Activated naive CD4-positive, alpha-beta T cell treated with anti-CD3 and anti-CD28 coated beads, Interleukin-2, amount 10 ng/mL, durations not matched to agents 7 days and 5 days (primary cell): ENCODE measurements around the gene LAPTM5.

Experiments used
- CTCF ChIA-PET: fragments of 350-600 bp; sonication (Branson Sonifier 250); formaldehyde crosslinking; loops from one replicate; lab custom pipeline; 2021; ENCODE audit warnings: antibody characterized with exemption; lab: Charles Lee
- DNase-seq: peaks from one replicate; pipeline ENCODE4 v3.0.0-alpha.2; 2020
- H3K27ac Mint-ChIP-seq: one replicate; pipeline ENCODE4 v1.8.0; 2021; ENCODE audit warnings: mild to moderate bottlenecking, moderate library complexity, mixed read lengths
- H3K27me3 Mint-ChIP-seq: one replicate; pipeline ENCODE4 v1.8.0; 2021; ENCODE audit warnings: mild to moderate bottlenecking, mixed read lengths
- H3K36me3 Mint-ChIP-seq: one replicate; pipeline ENCODE4 v1.8.0; 2021; ENCODE audit warnings: mixed read lengths
- H3K4me1 Mint-ChIP-seq: one replicate; pipeline ENCODE4 v1.8.0; 2021; ENCODE audit warnings: mixed read lengths
- H3K4me3 Mint-ChIP-seq: one replicate; pipeline ENCODE4 v1.8.0; 2021; ENCODE audit warnings: mild to moderate bottlenecking, moderate library complexity, mixed read lengths
- H3K9me3 Mint-ChIP-seq: one replicate; pipeline ENCODE4 v1.8.0; 2021; ENCODE audit warnings: mixed read lengths

The LAPTM5 gene

DNA sequence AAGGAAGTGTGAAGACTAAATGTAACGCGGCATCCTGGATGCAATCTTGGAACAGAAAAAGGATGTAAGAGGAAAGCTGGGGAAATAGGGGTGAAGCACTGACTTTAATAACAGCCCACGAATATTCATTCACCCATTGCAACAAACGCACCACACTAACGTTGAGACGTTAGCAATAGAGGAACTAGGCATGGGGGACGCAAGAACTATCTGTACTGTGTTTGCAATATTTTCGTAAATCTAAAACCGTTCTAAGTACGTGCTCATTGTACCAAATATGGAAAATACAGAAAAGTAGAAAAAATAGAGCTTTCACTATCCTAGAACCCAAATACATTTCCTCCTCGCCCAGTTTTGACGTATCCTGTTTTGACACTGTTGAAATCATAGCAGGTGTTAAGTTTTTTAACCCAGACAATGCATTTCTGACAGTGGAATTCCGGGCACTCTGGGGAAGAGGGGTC lies 3.9 kb downstream of the LAPTM5 start:
- Mint-ChIP-seq H3K9me3 (no peaks in the 10 kb centered on the region), H3K27ac (peak overlapping the region; percentile 96), H3K27me3 (no peaks in the 10 kb centered on the region), H3K36me3 (peaks cover 66% of the 10 kb centered on the region), H3K4me3 (peak overlapping the region; percentile 98), H3K4me1 (peaks cover 84% of the 10 kb centered on the region)
- DNase-seq = no peak
- CTCF ChIA-PET = interaction anchor here (3.8 to 6.2 kb wide), 2 partner anchors 9 to 35 kb away, joined by 23 to 32 read pairs; no protein-coding TSS in a partner anchor

DNA sequence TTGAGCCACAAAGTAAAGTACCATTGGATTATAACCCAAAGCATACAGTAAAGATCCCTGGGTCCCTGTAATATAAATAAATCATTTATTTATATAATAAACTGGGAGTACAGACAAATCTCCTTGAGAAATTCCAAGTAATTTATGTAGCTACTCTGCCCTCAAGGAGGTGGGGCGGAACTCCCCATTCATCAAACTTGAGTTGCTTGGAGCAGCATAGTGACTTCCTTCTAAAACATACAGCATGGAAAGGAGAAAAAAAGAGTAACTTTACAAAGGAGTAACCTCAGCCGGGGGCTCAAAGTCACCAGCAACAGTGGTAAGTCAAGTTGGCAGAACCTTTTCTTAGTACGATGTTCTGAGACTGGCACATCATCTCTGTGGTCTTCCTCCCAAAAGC lies 4.5 kb downstream of the LAPTM5 start:
- Mint-ChIP-seq H3K27me3 (no peaks in the 10 kb centered on the region), H3K27ac (peak overlapping the region; percentile 99), H3K4me3 (peak overlapping the region; percentile 98), H3K4me1 (peaks cover 84% of the 10 kb centered on the region), H3K9me3 (no peaks in the 10 kb centered on the region), H3K36me3 (peaks cover 72% of the 10 kb centered on the region)
- no peak for DNase-seq
- CTCF ChIA-PET = interaction anchor here (1.5 to 3.8 kb wide), 2 partner anchors 8 to 27 kb away, joined by 5 to 23 read pairs; no protein-coding TSS in a partner anchor

DNA sequence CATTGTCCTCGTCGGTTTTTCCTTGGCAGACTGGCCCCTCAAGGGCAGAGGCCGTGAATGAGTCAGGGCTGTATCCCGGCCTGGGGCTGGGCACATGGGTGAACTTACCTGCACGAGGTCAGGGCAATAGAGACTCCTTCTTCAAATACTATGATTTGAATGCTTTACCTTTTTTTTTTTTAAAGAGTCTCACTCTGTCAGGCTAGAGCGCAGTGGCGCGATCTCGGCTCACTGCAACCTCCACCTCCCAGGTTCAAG lies 5.0 kb downstream of the LAPTM5 start:
- peaks cover 86% of the 10 kb centered on the region for H3K4me1 Mint-ChIP-seq
- peaks cover 77% of the 10 kb centered on the region for H3K36me3 Mint-ChIP-seq
- no peaks in the 10 kb centered on the region for H3K27me3 Mint-ChIP-seq
- H3K9me3 Mint-ChIP-seq = no peaks in the 10 kb centered on the region
- DNase-seq = no peak
- peak overlapping the region; percentile 99 for H3K27ac Mint-ChIP-seq
- peak overlapping the region; percentile 98 for H3K4me3 Mint-ChIP-seq
- CTCF ChIA-PET = interaction anchor here (0.6 to 5.1 kb wide), 5 partner anchors 8 to 33 kb away, joined by 3 to 31 read pairs (median 4); no protein-coding TSS in a partner anchor

DNA sequence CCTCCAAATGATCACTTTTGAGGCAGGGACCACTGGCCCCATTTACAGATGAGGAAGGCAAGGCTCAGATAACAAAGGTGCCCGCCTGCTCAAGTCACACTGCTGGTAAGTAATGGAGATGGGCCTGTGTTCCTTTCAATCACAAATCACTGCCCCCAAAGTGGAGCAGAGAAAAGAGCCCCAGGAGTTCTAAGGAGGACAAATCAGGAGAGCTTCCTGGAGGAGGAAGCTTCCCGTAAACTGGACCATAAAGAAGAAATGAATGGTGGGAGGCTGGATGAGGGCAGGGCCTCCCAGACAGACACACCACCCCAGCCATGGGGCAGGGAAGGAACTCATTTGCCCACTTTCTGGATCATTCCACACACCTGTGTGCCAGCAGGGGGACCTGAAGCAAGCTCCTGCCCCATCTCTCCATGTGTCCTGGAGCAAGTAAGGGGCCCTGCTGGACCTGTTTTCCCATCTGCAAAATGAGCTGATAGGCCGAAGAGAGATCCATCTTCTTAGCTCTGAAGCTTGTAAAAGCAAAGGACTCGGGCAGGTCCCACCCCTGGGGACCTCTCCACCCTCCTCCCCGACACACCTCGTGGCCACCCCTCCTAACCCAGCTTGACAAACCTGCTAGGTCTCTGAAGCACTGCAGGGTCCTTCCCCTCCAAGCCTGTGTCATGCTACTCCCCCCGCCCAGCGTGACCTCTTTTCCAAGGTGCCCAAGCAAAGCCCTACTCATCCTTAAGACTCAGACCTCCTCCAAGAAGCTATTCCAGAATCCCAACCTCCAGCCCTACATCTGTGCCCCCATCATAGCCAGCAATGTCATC lies 5.5 kb downstream of the LAPTM5 start:
- CTCF ChIA-PET = interaction anchor here (0.6 to 5.1 kb wide), 5 partner anchors 9 to 33 kb away, joined by 3 to 31 read pairs (median 4); no protein-coding TSS in a partner anchor
- H3K27ac Mint-ChIP-seq = peak overlapping the region; percentile 99
- DNase-seq = no peak
- H3K9me3 Mint-ChIP-seq = no peaks in the 10 kb centered on the region
- peaks cover 87% of the 10 kb centered on the region for H3K4me1 Mint-ChIP-seq
- H3K27me3 Mint-ChIP-seq = no peaks in the 10 kb centered on the region
- H3K4me3 Mint-ChIP-seq = peak overlapping the region; percentile 98
- peaks cover 77% of the 10 kb centered on the region for H3K36me3 Mint-ChIP-seq

DNA sequence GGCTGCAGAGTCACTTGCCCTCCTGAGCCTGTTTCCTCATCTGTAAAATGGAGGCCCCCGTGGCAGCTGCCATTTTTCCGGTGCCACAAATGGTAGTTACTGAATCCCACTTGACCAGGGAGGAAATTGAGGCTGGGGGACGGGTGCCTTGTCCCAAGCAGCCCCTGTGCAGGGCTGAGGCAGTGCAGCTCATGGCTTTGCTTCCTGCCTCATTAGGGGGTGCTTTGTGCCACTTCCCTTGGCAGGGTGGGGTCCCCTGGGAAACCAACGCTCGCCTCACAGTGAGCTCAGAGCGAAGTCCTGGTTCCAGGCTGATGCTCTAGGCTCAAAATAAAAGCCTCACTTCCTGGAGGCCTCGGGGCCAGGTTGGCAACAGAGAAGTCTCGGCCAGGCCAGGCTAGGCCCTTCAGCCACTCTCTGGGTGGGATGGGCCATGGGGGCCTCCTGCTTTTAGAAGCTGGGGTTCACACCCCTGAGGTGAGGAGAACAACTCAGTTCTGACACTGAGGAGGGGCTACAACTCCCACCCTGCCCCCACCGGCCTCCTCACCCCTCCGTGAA lies 6.8 kb downstream of the LAPTM5 start:
- H3K9me3 Mint-ChIP-seq = no peaks in the 10 kb centered on the region
- H3K36me3 Mint-ChIP-seq = peaks cover 76% of the 10 kb centered on the region
- peak overlapping the region; percentile 99 for H3K27ac Mint-ChIP-seq
- H3K4me3 Mint-ChIP-seq = peak overlapping the region; percentile 78
- H3K27me3 Mint-ChIP-seq = no peaks in the 10 kb centered on the region
- H3K4me1 Mint-ChIP-seq = peaks cover 99% of the 10 kb centered on the region
- CTCF ChIA-PET = interaction anchor here (0.8 to 5.1 kb wide), 5 partner anchors 10 to 1837 kb away, joined by 3 to 31 read pairs (median 4); no protein-coding TSS in a partner anchor
- DNase-seq = peak; percentile 45

DNA sequence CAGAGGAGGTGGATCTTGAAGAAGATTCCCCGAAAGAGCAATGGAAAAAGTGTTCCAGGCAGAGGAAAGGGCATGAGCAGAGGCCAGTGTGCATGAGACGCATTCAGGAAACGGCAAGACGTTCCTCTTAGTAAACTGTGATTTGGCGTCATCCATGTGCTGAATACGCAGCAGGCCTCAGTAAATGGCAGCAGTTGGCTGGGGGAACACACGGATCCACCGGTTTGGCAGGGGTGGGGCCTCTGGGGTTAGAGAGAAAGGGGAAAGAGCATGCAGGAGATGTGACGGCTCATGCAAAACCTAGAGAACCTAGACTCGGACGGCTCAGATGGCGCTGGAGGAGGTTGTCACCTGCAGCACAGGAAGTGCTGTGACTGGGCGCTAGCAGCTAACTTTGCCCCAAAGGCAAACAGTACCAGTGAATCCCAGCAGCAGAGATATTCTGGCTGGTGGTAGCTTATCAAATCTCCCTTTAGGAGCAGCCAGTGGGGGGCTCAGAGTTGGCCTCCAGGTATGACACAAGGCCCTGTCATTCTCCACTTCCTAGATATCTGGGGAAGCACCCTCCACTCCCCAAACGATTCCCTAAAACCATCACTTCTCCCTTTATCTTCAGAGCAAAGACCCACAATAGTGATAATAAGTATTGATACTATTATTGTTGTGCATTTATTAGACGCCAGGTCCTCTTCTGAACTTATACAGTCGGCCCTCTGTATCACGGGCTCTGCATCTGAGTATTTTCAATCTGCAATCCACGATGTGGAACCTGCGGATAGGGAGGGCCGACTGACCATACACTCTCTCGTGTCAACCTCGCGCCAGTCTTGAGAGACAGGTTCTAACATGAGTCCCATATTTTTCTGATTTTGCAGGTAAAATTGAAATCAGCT lies 7.6 kb downstream of the LAPTM5 start:
- Mint-ChIP-seq H3K36me3 (peaks cover 76% of the 10 kb centered on the region), H3K27me3 (no peaks in the 10 kb centered on the region), H3K4me3 (peak overlapping the region; percentile 78), H3K27ac (peak overlapping the region; percentile 99), H3K4me1 (peaks cover 100% of the 10 kb centered on the region), H3K9me3 (no peaks in the 10 kb centered on the region)
- CTCF ChIA-PET = interaction anchor here (1.0 to 5.1 kb wide), 4 partner anchors 11 to 1836 kb away, joined by 3 to 31 read pairs (median 4); no protein-coding TSS in a partner anchor
- DNase-seq = peak; percentile 84

DNA sequence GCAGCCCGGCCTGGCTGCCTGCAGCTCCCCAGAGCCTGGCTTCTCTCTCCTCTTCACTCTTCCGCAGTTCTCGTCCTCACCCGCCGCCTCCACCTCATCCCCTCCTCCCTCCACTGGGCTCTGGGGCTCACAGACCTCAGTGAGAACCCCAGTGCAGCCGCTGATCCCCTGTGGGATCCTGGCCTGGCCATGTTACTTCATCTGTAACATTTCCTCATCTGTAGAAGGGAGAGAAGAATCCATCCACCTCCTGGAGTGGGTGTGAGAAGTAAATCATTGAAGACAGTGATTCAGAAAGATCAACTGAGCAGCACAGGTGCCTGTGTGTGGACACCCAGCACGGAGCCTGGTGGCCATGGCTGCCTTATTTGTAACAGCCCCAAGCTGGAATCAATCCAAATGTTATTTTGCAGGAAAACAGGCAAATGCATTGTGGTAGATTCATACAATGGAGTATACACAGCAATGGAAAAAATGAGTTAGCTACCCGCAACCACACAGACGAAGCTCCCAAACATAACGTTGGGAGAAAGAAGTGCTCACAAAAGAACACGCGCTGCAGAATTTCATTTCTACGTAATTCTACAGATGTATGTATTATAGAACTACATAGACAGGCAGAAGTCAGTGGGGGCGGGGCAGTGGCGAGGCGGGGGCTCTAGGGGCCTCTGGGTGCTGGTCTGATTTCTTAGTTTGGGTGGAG lies 8.7 kb downstream of the LAPTM5 start:
- no peaks in the 10 kb centered on the region for H3K27me3 Mint-ChIP-seq
- no peaks in the 10 kb centered on the region for H3K9me3 Mint-ChIP-seq
- peaks cover 68% of the 10 kb centered on the region for H3K36me3 Mint-ChIP-seq
- DNase-seq = peak; percentile 54
- CTCF ChIA-PET = interaction anchor here (5.1 kb wide), 1 partner anchor 29 kb away, joined by 31 read pairs; no protein-coding TSS in a partner anchor
- H3K4me1 Mint-ChIP-seq = peaks cover 100% of the 10 kb centered on the region
- H3K4me3 Mint-ChIP-seq = peak overlapping the region; percentile 78
- peak overlapping the region; percentile 99 for H3K27ac Mint-ChIP-seq

DNA sequence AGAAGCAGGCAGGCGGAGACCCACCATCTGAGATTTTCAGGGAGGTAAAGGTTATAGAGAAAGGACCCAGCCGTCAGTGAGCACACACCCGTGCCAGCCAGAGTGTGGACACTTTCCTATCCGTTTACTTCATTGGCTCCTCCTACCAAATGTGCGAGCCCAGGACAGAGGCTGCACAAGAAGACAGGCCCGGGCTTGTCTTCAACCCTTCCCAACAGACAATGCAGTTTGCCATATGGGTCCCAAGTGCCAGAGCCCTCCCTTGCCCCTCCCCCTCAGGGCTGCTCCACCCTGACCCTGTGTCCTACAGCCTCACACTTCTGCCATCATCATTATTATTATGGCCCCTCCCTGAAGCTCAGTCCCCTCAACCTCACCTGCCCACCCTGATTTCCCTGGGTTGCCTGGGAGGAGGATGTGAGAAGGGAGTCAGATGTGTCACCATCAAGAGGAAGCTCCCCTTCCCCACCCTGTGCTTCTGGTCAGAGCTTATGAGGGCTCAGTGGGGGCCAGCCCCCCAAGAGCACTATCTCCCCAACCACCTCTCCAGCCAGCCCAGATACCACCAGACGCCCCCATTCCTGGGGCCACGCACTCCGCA lies 9.4 kb downstream of the LAPTM5 start:
- H3K9me3 Mint-ChIP-seq = no peaks in the 10 kb centered on the region
- H3K27ac Mint-ChIP-seq = peak overlapping the region; percentile 99
- CTCF ChIA-PET = interaction anchor here (2.6 to 5.1 kb wide), 2 partner anchors 10 to 29 kb away, joined by 6 to 31 read pairs; partner anchors contain the start of gene LAPTM5
- no peak for DNase-seq
- H3K4me3 Mint-ChIP-seq = peak overlapping the region; percentile 78
- H3K4me1 Mint-ChIP-seq = peaks cover 100% of the 10 kb centered on the region
- H3K36me3 Mint-ChIP-seq = peaks cover 65% of the 10 kb centered on the region
- no peaks in the 10 kb centered on the region for H3K27me3 Mint-ChIP-seq

DNA sequence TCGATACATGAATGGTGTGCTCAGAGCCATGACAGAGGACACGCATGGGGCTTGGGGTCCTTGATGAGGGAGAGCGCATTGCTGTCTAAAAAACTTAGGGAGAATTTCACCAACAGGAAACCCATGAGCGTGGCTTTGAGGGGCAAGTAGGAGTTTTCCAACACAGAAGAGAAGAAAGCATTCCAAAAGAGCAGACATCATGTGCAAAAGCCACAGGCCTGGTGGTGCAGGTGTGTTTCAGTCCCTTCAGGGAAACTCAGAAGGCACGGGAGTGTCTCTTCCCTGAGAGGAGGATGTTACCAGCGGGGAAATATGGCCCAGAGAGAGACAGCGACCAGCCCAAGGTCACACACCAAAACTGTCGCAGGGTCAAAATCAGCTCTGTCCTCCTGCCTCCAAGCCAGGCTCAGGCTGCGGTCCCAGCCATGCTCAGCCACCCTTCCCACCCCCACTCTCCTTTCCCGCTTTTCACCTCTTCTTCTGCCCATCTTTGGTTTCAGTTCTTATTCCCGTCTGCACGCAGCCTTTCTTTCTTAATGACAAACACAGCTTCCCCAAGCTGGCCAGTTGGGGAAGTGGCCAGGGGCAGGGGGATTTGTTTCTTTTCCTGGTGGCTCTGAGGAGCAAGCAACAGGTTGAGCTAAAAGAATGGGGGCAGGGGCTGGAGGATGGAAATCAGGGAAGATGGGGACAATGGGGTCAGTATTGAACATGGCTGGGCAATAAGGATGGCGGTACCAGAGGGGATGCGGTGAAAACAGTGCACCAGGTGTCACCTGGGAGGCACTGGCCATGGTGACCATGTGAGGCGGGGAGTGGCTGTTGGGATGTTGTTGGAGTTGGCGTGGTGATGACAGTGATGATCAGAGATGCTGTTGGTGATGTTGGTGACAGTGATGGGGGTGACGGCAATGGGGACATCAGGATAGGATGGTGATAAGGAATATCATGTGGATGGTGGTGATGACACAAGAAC lies 10.3 kb downstream of the LAPTM5 start:
- Mint-ChIP-seq H3K27me3 (no peaks in the 10 kb centered on the region), H3K4me3 (peak overlapping the region; percentile 78)

DNA sequence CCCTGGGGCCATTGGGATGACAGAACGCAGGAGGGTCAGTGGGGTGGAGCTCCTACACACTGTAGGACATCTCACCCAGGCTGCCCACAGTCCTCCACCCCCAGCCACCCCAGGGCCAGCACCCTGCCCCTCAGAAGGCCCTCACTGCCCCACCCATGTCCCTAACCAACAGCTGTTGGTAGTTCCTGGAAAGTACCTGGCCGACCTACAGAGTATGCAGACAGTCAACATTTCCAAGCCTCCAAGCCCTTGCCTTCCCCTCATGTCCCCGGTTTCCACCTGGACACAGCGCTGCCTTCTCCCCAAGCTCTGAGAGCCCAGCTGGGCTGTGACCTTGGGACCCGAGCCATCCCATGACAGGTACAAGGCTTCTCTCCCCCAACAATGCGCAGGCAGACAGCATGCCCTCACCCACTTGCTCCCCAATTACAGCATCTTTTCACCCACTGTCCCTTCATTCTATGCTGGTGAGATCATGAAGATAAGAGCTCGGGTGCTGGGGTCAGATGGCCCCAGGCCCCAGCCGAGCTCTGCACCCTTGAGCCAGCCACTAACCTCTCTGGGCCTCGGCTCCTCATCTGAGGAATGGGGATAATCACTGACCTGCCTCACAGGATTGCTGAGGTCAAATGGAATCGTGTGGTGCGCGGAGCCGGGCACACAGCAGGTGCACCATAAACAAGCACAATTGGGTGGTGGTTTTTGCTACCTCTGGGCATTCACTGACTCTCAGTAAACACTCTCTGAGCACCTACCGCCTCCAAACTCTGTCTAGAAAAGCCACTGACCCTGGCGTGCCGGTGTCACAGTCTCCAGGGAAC lies 11.2 kb downstream of the LAPTM5 start:
- no peak for DNase-seq
- Mint-ChIP-seq H3K4me3 (peak overlapping the region; percentile 78), H3K36me3 (peaks cover 68% of the 10 kb centered on the region)

More for the DNA sequence above, 10.3 kb downstream of the LAPTM5 start:
- peak overlapping the region; percentile 99 for H3K27ac Mint-ChIP-seq
- peaks cover 100% of the 10 kb centered on the region for H3K4me1 Mint-ChIP-seq
- CTCF ChIA-PET = interaction anchor here (2.1 to 7.0 kb wide), 4 partner anchors 11 to 32 kb away, joined by 5 to 78 read pairs (median 18); partner anchors contain the start of genes LAPTM5 and MATN1
- H3K9me3 Mint-ChIP-seq = no peaks in the 10 kb centered on the region
- peaks cover 67% of the 10 kb centered on the region for H3K36me3 Mint-ChIP-seq
- no peak for DNase-seq

DNA sequence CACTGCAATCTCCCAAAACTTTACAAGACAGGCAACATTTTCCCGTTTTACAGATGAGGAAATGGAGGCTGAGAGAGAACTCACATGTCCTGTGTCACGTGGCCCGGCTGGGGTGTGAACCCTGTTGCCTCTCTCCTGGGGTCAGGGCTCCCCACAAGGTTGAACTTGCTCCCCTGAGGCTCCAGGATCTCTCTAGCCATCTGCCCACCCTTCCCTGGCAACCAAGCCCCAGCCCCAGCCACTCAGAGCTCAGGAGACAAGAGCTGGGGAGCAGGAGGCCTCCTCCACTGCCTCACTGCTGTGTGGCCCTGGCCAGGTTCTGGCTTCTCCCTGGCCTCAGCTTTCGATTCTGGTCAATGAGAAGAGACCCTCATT lies 11.8 kb downstream of the LAPTM5 start:
- DNase-seq = no peak
- peaks cover 100% of the 10 kb centered on the region for H3K4me1 Mint-ChIP-seq

More for the DNA sequence above, 11.2 kb downstream of the LAPTM5 start:
- CTCF ChIA-PET = interaction anchor here (0.9 to 7.0 kb wide), 5 partner anchors 9 to 33 kb away, joined by 5 to 78 read pairs (median 7); partner anchors contain the start of genes LAPTM5 and MATN1
- Mint-ChIP-seq H3K27me3 (no peaks in the 10 kb centered on the region), H3K27ac (peak overlapping the region; percentile 99), H3K9me3 (no peaks in the 10 kb centered on the region), H3K4me1 (peaks cover 100% of the 10 kb centered on the region)

More for the DNA sequence above, 11.8 kb downstream of the LAPTM5 start:
- Mint-ChIP-seq H3K4me3 (peak overlapping the region; percentile 78), H3K9me3 (no peaks in the 10 kb centered on the region), H3K27me3 (no peaks in the 10 kb centered on the region), H3K36me3 (peaks cover 70% of the 10 kb centered on the region), H3K27ac (peak overlapping the region; percentile 99)
- CTCF ChIA-PET = interaction anchor here (0.9 to 7.0 kb wide), 5 partner anchors 9 to 34 kb away, joined by 5 to 78 read pairs (median 7); partner anchors contain the start of genes LAPTM5 and MATN1
